Tibial artery (tissue), 4 donors: ENCODE measurements around the gene SLC25A13.

Experiments used
- DNase-seq, 2 donors: peaks; one replicate each; pipeline ENCODE4 v3.0.0-alpha.2; 2019
- H3K27ac ChIP-seq, 2 donors: fragments of 200-600 bp; sonication (generic) in 1 of 2; 1 replicate in 1 of 2; 2 replicates in 1 of 2; pipeline ENCODE4 v1.5.1; 2018 to 2019; ENCODE audit warnings: mild to moderate bottlenecking in 1 of 2
- H3K27me3 ChIP-seq, 2 donors: fragments of 200-600 bp; sonication (generic) in 1 of 2; one replicate each; pipeline versions ENCODE4 v1.5.1 to v1.6.0; 2016 to 2019
- H3K36me3 ChIP-seq, 3 donors: fragments of 200-600 bp; sonication (generic) in 2 of 3; one replicate each; pipeline ENCODE4 v1.5.1; 2016 to 2019; ENCODE audit warnings: mild to moderate bottlenecking in 2 of 3
- H3K4me1 ChIP-seq, 4 donors: fragments of 200-600 bp; sonication (generic) in 2 of 4; 1 replicate in 3 of 4; 2 replicates in 1 of 4; pipeline ENCODE4 v1.5.1; 2016 to 2019
- H3K4me3 ChIP-seq, 2 donors: fragments of 200-600 bp; sonication (generic) in 1 of 2; 1 replicate in 1 of 2; 2 replicates in 1 of 2; pipeline ENCODE4 v1.5.1; 2018 to 2019; ENCODE audit warnings: mild to moderate bottlenecking in 2 of 2
- H3K9me3 ChIP-seq, 3 donors: fragments of 200-600 bp; sonication (generic) in 1 of 3; one replicate each; pipeline ENCODE4 v1.5.1; 2016 to 2019
- intact Hi-C: fragments of 100-400 bp; cut with DNase I; formaldehyde crosslinking; loops from one replicate; pipeline ENCODE4 v1.15.0; 2023; ENCODE audit warnings: low total_unique reads
- TF ChIP-seq, protein P1 (sequence below), 2 experiments: fragments of 200-600 bp in 1 of 2; fragments of 450-650 bp in 1 of 2; IDR thresholded peaks; one replicate each; pipeline ENCODE4 v1.5.1; 2017 to 2019; ENCODE audit warnings: antibody characterized with exemption in 2 of 2, mild to moderate bottlenecking in 1 of 2, moderate library complexity in 1 of 2

Gene SLC25A13

DNA sequence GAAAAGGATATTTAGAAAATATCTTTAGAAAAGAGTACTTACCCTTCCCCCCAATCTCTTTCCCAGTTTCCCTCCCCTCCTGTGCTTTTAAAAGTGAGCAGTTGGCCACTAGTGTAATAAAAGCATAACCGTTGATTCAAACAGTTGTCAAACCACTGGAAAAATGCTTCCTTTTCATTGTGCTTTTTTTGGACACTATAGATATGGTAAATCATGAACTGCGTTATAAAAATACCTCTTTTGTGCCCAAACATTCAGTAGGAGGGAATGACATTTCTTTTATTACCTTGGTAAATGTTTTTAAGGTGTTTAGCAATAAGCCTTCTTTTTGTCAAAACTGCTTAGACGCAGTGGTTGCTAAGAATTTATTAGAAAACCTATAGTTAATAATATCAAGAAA lies 232.4 kb downstream of the SLC25A13 start:
- no peak for DNase-seq
- Histone ChIP-seq H3K4me1 (peaks cover 0 to 16% (median 0%) of the 10 kb centered on the region in 4 donors), H3K4me3 (no peak overlapping the region), H3K9me3 (no peaks in the 10 kb centered on the region), H3K27ac (no peak overlapping the region), H3K27me3 (no peaks in the 10 kb centered on the region), H3K36me3 (no peaks in the 10 kb centered on the region)
- TF ChIP-seq, protein P1, sequence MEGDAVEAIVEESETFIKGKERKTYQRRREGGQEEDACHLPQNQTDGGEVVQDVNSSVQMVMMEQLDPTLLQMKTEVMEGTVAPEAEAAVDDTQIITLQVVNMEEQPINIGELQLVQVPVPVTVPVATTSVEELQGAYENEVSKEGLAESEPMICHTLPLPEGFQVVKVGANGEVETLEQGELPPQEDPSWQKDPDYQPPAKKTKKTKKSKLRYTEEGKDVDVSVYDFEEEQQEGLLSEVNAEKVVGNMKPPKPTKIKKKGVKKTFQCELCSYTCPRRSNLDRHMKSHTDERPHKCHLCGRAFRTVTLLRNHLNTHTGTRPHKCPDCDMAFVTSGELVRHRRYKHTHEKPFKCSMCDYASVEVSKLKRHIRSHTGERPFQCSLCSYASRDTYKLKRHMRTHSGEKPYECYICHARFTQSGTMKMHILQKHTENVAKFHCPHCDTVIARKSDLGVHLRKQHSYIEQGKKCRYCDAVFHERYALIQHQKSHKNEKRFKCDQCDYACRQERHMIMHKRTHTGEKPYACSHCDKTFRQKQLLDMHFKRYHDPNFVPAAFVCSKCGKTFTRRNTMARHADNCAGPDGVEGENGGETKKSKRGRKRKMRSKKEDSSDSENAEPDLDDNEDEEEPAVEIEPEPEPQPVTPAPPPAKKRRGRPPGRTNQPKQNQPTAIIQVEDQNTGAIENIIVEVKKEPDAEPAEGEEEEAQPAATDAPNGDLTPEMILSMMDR (IDR thresholded peaks at IDR 0.05): no peak
- intact Hi-C loops: no loop called here

DNA sequence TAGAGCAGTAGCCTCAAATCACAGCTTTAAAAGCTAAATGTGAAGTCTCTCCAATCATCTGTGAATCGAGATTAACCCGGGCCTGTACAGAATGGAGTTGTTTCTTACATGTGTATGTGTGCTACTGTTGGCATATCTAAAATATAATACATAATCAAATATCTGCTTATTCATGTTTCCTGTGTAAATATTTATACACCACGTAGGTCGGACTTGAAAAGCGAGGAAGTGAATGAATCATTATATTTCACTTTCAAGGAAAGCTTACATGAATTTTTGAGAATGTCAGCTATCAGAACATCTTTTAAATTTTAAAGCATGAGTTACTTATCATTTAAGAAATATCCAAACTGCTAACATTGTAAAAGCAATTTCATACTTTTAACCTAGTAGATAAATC lies 233.3 kb downstream of the SLC25A13 start:
- H3K36me3 ChIP-seq: no peaks in the 10 kb centered on the region
- no peak for DNase-seq
- TF ChIP-seq, protein P1 (IDR thresholded peaks at IDR 0.05): no peak
- no peaks in the 10 kb centered on the region for H3K9me3 ChIP-seq
- H3K27ac ChIP-seq: no peak overlapping the region
- intact Hi-C loops: no loop called here
- no peak overlapping the region for H3K4me3 ChIP-seq
- H3K27me3 ChIP-seq: no peaks in the 10 kb centered on the region
- peaks cover 0 to 16% (median 0%) of the 10 kb centered on the region in 4 donors for H3K4me1 ChIP-seq

DNA sequence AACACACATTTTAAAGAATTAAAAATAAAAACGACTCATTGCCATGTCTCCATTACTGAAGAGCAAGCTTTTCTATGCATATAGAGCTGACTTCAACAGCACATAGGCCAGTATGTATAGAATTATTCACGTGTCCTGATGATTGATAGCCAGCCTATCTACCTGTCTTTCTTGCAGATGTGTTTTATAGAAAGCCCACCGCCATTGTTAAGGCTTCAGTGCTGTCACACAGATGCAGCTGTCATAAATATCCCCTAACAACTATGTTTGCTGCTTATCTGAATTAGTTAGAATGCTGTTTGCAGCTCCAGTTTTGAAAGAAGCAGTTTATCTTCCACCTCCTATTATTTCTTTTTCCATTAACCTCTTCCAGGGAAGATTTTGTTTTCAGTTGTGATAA lies 235.9 kb downstream of the SLC25A13 start:
- no peaks in the 10 kb centered on the region for H3K27me3 ChIP-seq
- DNase-seq: no peak
- H3K4me1 ChIP-seq: peaks cover 0 to 16% (median 0%) of the 10 kb centered on the region in 4 donors
- H3K4me3 ChIP-seq: no peak overlapping the region
- TF ChIP-seq, protein P1 (IDR thresholded peaks at IDR 0.05): no peak
- no peak overlapping the region for H3K27ac ChIP-seq
- H3K36me3 ChIP-seq: no peaks in the 10 kb centered on the region
- intact Hi-C loops: loop anchor here (1.0 kb wide), 1 partner anchor 19 kb away; no protein-coding TSS in a partner anchor
- H3K9me3 ChIP-seq: no peaks in the 10 kb centered on the region

DNA sequence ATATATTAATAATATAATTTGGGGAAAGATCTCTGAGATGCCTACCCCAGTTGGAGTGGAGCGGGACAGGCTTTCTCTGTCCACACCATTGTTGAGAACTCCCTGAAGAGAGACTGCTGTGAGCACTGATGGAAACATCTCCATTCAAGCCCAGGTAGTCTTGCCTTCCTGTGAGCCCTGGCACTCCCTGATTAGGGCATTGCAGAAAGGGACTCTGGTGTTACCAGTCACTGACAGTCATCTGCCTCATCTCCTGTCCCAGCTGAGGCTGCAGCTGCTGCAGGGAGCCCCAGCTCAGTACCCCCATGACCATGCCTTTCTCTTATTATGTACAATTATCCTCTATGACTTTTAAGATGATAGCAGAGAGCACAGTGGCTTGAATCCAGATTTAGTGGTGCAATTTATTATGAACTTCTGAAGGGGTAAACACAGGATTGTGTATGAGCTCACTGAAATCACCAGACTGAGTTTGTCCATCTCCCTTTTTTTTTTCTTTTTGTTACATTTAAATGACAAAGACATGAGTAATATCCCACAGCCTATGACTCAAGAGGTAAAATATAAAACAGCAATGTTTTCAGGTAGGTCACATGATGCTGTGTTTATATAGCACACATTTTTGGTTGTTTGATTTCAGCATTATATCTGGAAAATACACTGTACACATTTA lies 236.9 kb downstream of the SLC25A13 start:
- no peaks in the 10 kb centered on the region for H3K9me3 ChIP-seq
- DNase-seq: no peak
- H3K27me3 ChIP-seq: no peaks in the 10 kb centered on the region
- H3K4me1 ChIP-seq: peaks cover 0 to 16% (median 0%) of the 10 kb centered on the region in 4 donors
- no peak overlapping the region for H3K27ac ChIP-seq
- TF ChIP-seq, protein P1 (IDR thresholded peaks at IDR 0.05): no peak
- H3K4me3 ChIP-seq: no peak overlapping the region
- no peaks in the 10 kb centered on the region for H3K36me3 ChIP-seq
- intact Hi-C loops: no loop called here

DNA sequence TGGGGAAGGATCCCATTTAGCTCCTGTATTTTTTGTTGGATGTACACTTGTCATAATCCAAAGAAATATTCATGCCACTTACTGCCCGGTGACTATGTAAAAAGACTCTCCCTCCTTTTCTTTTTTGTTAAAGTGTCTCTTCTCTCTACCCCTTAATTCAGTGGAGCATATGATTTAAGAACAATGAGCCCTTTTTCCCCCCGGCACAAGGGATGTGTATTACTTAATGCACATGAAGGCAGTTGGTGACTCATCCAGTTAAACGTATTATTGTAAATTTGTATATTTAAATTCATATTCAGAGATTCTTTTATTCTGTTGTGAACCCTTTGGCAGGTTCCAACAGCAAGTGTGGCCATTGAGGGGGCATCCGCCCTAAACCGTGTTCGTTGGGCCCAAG lies 241.9 kb downstream of the SLC25A13 start:
- Histone ChIP-seq H3K4me3 (no peak overlapping the region), H3K36me3 (no peaks in the 10 kb centered on the region), H3K27me3 (no peaks in the 10 kb centered on the region), H3K4me1 (peaks cover 0 to 16% (median 3%) of the 10 kb centered on the region in 4 donors), H3K9me3 (no peaks in the 10 kb centered on the region), H3K27ac (no peak overlapping the region)
- no peak for DNase-seq
- intact Hi-C loops: no loop called here
- TF ChIP-seq, protein P1 (IDR thresholded peaks at IDR 0.05): no peak
